GM12878 (cell line): ENCODE results near the gene CACNG1. TPM values are rescaled to one million over a fixed set of nuclear protein-coding genes. Genes with fewer than 3 reads are reported as not detected.

Source experiments
- ATAC-seq: fragments of 200-7000 bp; cut with Tn5 transposase; 3 replicates; pipeline ENCODE4 v1.9.1; 2020; ENCODE audit warnings: mild to moderate bottlenecking, moderate library complexity
- BruUV-seq: library from RNA; stranded (reverse); fragments of 400-500 nt; replicated peaks from 2 replicates; lab custom pipeline; 2021; lab: Mats Ljungman, UMichigan
- CTCF ChIA-PET: fragments of 300-600 bp; sonication (Branson Sonifier 250); formaldehyde crosslinking; extraction: SDS; loops from one replicate; lab custom pipeline; 2021; ENCODE audit warnings: inconsistent platforms; lab: Yijun Ruan, JAX
- POLR2A ChIA-PET: fragments of 350-600 bp; formaldehyde crosslinking; extraction: SDS; loops from one replicate; lab custom pipeline; 2021; ENCODE audit warnings: inconsistent platforms; lab: Charles Lee
- RAD21 ChIA-PET: fragments of 300-600 bp; sonication (Branson Sonifier 250); formaldehyde crosslinking; loops from one replicate; lab custom pipeline; 2023; ENCODE audit warnings: antibody characterized with exemption; ENCODE audit not compliant: unreplicated experiment; lab: Charles Lee
- SMC1A ChIA-PET: fragments of 300-600 bp; sonication (Branson Sonifier 250); formaldehyde crosslinking; loops from one replicate; lab custom pipeline; 2023; ENCODE audit not compliant: unreplicated experiment, uncharacterized antibody; lab: Charles Lee
- DNase-seq: peaks from one replicate; pipeline ENCODE4 v3.0.0-alpha.2; 2011; ENCODE audit warnings: low read depth, low spot score
- FAIRE-seq: peaks from 3 replicates; lab custom pipeline; 2011; peaks lifted over from hg19 to GRCh38; lab: Jason Lieb, UNC
- H2AFZ ChIP-seq: 2 replicates; pipeline ENCODE4 v1.6.0; 2011; ENCODE audit warnings: low read depth, low read length, control low read depth; ENCODE audit not compliant: control insufficient read depth
- H3K27ac ChIP-seq: 2 replicates; pipeline ENCODE4 v1.5.1; 2011; ENCODE audit warnings: control low read depth; ENCODE audit not compliant: control insufficient read depth, insufficient read depth
- H3K27me3 ChIP-seq, 2 experiments: replicated peaks in 1 of 2; 2 replicates each; pipeline versions ENCODE4 v1.6.0 to v1.6.1; 2011; ENCODE audit warnings: low read length in 1 of 2; ENCODE audit not compliant: control insufficient read depth in 2 of 2, insufficient read depth in 2 of 2
- H3K36me3 ChIP-seq, 2 experiments: 2 replicates each; pipeline ENCODE4 v1.5.1; 2011; ENCODE audit warnings: low read length in 1 of 2; ENCODE audit not compliant: control insufficient read depth in 2 of 2, insufficient read depth in 2 of 2
- H3K4me1 ChIP-seq: 2 replicates; pipeline ENCODE4 v1.6.1; 2011; ENCODE audit warnings: mild to moderate bottlenecking, low read length, moderate library complexity, mixed read lengths; ENCODE audit not compliant: control insufficient read depth, insufficient read depth
- H3K4me2 ChIP-seq: 2 replicates; pipeline ENCODE4 v1.6.0; 2011; ENCODE audit warnings: control low read depth; ENCODE audit not compliant: control insufficient read depth, insufficient read depth
- H3K4me3 ChIP-seq: fragments of 200-600 bp; sonication (generic); 2 replicates; pipeline ENCODE4 v1.5.1; 2016
- H3K79me2 ChIP-seq: 2 replicates; pipeline ENCODE4 v1.6.0; 2011; ENCODE audit warnings: low read length; ENCODE audit not compliant: control insufficient read depth, insufficient read depth
- H3K9ac ChIP-seq: 2 replicates; pipeline ENCODE4 v1.8.0; 2011; ENCODE audit warnings: low read length, control low read depth, mixed read lengths; ENCODE audit not compliant: control insufficient read depth, insufficient read depth
- H3K9me3 ChIP-seq: replicated peaks from 3 replicates; pipeline ENCODE4 v1.5.1; 2011; ENCODE audit warnings: mild to moderate bottlenecking, low read length; ENCODE audit not compliant: control insufficient read depth, insufficient read depth
- H4K20me1 ChIP-seq: 2 replicates; pipeline ENCODE4 v1.6.0; 2011; ENCODE audit not compliant: control insufficient read depth, insufficient read depth
- EED ChIP-seq: sonication (generic); IDR thresholded peaks from 2 replicates; pipeline ENCODE4 v1.6.1; 2016; ENCODE audit warnings: antibody characterized with exemption, low read depth
- FOS ChIP-seq: IDR thresholded peaks from 3 replicates; pipeline ENCODE4 v1.6.1; 2011; ENCODE audit warnings: borderline replicate concordance; ENCODE audit not compliant: insufficient read length; ENCODE audit errors: extremely low read depth
- ZBED1 ChIP-seq: IDR thresholded peaks from 2 replicates; pipeline ENCODE4 v1.6.1; 2016; ENCODE audit warnings: borderline replicate concordance
- ZNF24 ChIP-seq: fragments of 450-650 bp; IDR thresholded peaks from 2 replicates; pipeline ENCODE4 v1.6.1; 2017; ENCODE audit warnings: antibody characterized with exemption, mild to moderate bottlenecking
- WGBS: methylation state at CpG from one replicate; pipeline ENCODE4 v1.1.6; 2016; ENCODE audit warnings: low lambda C conversion rate; ENCODE audit not compliant: insufficient replicate concordance, insufficient coverage; ENCODE audit errors: missing lambda C conversion rate; 5-methylcytosine and 5-hydroxymethylcytosine counted together
- in situ Hi-C: fragments of 300-500 bp; cut with MboI; formaldehyde crosslinking; loops from 9 replicates; pipeline ENCODE4 v1.14.3; 2018; ENCODE audit warnings: mixed read lengths
- intact Hi-C: fragments of 100-400 bp; cut with micrococcal nuclease; formaldehyde crosslinking; loops from one replicate; pipeline ENCODE4 v1.14.2; 2022; ENCODE audit not compliant: unreplicated experiment
- polyA plus RNA-seq, 11 experiments: library from polyadenylated mRNA; depleted of rRNA in 4 of 11; unstranded in 6 of 11; stranded (reverse) in 5 of 11; fragments of >200 nt; fragmentation: Nextera tagmentation in 4 of 11; fragmentation: Illumina TruSeq in 1 of 11; extraction: Ambion mirVana in 4 of 11; extraction: Trizol in 1 of 11; gene quantifications; 1 replicate in 1 of 11; 2 replicates in 10 of 11; pipeline versions ENCODE4 v1.2.1 to v1.2.3, GENCODE V29; 2011 to 2016; ENCODE audit warnings: inconsistent platforms in 2 of 11, missing spikeins in 2 of 11, low read depth in 1 of 11
- total RNA-seq, 4 experiments: library from RNA; depleted of rRNA in 3 of 4; stranded (reverse); fragments of >200 nt in 3 of 4; fragmentation: Illumina TruSeq in 1 of 4; extraction: Trizol in 1 of 4; gene quantifications; 2 replicates each; pipeline versions ENCODE4 v1.2.1 to v1.2.3, GENCODE V29; 2013 to 2021
- TF ChIP-seq, protein P1 (sequence below): fragments of 450-650 bp; IDR thresholded peaks from 2 replicates; pipeline ENCODE4 v1.6.1; 2016; ENCODE audit warnings: mild to moderate bottlenecking
- TF ChIP-seq, protein P2 (sequence below): IDR thresholded peaks from 2 replicates; pipeline ENCODE4 v1.6.1; 2011; ENCODE audit warnings: mild to moderate bottlenecking, low read depth, low read length, moderate library complexity; ENCODE audit not compliant: insufficient replicate concordance

CACNG1 gene
- total and polyA plus RNA-seq, 10 of the 15 experiments (the other 5 are each of a cell fraction or from before 2014, with no cell fraction given): not detected

DNA sequence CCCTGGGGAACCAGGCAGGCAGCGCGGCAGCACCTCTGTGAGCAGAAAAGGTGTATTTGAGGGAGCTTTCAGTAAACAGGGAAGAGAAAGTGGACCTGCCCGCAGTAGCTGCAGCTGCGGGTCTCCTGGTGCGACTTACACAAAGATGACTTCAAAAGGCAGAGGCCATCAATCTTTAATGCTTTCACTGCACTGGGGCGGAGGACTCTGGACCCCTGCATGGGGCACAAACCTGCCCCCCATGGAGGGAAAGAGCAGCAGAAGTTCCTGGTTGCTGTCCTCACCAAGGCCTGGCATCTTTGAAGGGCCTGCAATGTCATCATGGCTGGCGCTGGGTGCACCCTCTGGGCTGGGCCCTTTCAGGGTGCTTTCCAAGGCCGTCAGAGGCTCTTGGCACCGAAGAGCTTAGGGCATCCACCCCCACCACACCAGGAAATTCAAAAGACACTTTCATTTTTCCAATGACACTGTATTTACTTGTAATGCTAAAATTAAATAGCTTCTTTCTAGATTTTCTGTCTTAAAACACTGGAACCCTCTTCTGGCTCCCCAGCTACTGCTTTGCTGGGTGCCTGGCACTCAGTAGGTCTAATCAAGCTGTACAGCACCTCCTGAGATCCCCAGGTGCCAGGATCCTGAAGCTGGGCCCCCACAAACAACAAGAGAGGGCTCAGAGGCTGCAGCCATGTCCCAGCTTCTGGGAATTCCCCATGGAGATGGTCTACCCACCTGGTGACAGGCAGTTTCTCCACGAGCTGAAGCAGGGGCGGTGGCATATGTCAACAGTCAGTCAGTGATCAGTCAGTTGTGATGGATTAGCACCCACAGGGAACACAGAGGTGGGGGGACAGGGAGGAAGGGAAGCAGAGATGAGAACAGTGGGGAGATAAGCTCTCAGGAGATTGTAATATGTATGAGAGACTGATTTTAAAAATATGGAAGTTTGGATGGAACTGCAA is 2.1 kb upstream of the CACNG1 start:
- BruUV-seq: no TSS peak
- no peaks in the 10 kb centered on the region for H3K4me1 ChIP-seq
- no peak overlapping the region for H3K9ac ChIP-seq
- intact Hi-C loops: no loop called here
- TF ChIP-seq, protein P1, sequence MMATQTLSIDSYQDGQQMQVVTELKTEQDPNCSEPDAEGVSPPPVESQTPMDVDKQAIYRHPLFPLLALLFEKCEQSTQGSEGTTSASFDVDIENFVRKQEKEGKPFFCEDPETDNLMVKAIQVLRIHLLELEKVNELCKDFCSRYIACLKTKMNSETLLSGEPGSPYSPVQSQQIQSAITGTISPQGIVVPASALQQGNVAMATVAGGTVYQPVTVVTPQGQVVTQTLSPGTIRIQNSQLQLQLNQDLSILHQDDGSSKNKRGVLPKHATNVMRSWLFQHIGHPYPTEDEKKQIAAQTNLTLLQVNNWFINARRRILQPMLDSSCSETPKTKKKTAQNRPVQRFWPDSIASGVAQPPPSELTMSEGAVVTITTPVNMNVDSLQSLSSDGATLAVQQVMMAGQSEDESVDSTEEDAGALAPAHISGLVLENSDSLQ: peak; percentile 75
- TF ChIP-seq, protein P2, sequence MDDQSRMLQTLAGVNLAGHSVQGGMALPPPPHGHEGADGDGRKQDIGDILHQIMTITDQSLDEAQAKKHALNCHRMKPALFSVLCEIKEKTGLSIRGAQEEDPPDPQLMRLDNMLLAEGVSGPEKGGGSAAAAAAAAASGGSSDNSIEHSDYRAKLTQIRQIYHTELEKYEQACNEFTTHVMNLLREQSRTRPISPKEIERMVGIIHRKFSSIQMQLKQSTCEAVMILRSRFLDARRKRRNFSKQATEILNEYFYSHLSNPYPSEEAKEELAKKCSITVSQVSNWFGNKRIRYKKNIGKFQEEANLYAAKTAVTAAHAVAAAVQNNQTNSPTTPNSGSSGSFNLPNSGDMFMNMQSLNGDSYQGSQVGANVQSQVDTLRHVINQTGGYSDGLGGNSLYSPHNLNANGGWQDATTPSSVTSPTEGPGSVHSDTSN: peak; percentile 42
- TF ChIP-seq FOS (no peak), ZNF24 (no peak), EED (0 out of 2 replicates have a peak, but pooled peaks have one; percentile 20), ZBED1 (no peak)
- no peaks in the 10 kb centered on the region for H3K36me3 ChIP-seq
- H3K27ac ChIP-seq: no peak overlapping the region
- no peaks in the 10 kb centered on the region; the same call in 2 of the 3 replicates for H3K9me3 ChIP-seq
- ChIA-PET SMC1A (interaction anchor here (0.5 to 2.7 kb wide), 6 partner anchors 34 to 328 kb away, joined by 3 to 13 read pairs (median 4); no protein-coding TSS in a partner anchor), POLR2A (interaction anchor here (0.5 to 1.1 kb wide), 2 partner anchors 39 to 576 kb away, joined by 3 read pairs; no protein-coding TSS in a partner anchor), RAD21 (interaction anchor here (1.8 to 2.1 kb wide), 2 partner anchors 10 to 39 kb away, joined by 4 to 14 read pairs; no protein-coding TSS in a partner anchor), CTCF (interaction anchor here (0.9 to 3.0 kb wide), 2 partner anchors 22 to 40 kb away, joined by 3 to 9 read pairs; no protein-coding TSS in a partner anchor)
- WGBS: 49% methylated on average over 11 of the region's 11 CpGs
- H3K79me2 ChIP-seq: no peaks in the 10 kb centered on the region
- H2AFZ ChIP-seq: no peak overlapping the region
- no peak overlapping the region for H3K4me3 ChIP-seq
- ATAC-seq: peak; percentile 78
- no peak overlapping the region for H3K4me2 ChIP-seq
- H4K20me1 ChIP-seq: no peaks in the 10 kb centered on the region
- no peaks in the 10 kb centered on the region for H3K27me3 ChIP-seq
- FAIRE-seq: no peak
- in situ Hi-C loops: no loop called here
- no peak for DNase-seq
